AG04449 (cell line): ENCODE data around the gene PTTG1IP.

Experiments
- CTCF ChIA-PET: fragments of 350-600 bp; formaldehyde crosslinking; extraction: SDS; loops from one replicate; lab custom pipeline; 2021; ENCODE audit warnings: antibody characterized with exemption; lab: Yijun Ruan, JAX
- POLR2A ChIA-PET: fragments of 400-600, 350-600 bp; formaldehyde crosslinking; extraction: SDS; loops from one replicate; lab custom pipeline; 2020; ENCODE audit warnings: antibody characterized with exemption, inconsistent platforms; lab: Yijun Ruan, JAX
- DNase-seq: peaks from one replicate; pipeline ENCODE4 v3.0.0-alpha.2; 2010; ENCODE audit warnings: low read depth, low spot score
- H3K4me3 ChIP-seq: 2 replicates; pipeline ENCODE4 v1.5.1; 2011; ENCODE audit warnings: low read depth, mild to moderate bottlenecking, control low read depth, low read length
- CTCF ChIP-seq: IDR thresholded peaks from one replicate; pipeline ENCODE4 v1.5.1; 2011; ENCODE audit warnings: mild to moderate bottlenecking, moderate library complexity, low read length, control low read depth, inconsistent platforms; ENCODE audit not compliant: insufficient read depth; ENCODE audit errors: missing control alignments

Gene PTTG1IP

DNA sequence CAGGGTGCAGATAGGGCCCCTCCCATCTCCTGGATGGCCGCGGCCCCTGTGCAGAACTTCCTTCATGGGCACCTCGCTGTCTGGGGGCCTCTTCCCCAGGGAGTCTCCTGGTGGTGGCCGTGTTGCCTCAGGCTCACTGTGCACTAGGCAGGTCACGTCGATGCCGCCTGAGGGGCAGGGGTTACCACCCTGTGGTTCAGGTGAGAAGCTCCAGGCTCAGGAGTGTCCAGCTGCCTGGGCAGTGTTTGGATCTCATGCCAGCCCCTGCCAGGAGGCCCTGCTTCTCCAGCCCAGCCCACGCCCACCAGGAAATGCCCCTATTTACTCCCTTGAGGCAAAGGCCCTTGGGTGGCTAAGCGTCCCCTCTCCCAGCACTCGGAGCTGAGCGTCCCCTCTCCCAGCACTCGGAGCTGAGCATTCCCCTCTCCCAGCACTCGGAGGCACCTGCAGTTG is 45.1 kb upstream of the PTTG1IP start:
- CTCF ChIA-PET, result no interaction called here

DNA sequence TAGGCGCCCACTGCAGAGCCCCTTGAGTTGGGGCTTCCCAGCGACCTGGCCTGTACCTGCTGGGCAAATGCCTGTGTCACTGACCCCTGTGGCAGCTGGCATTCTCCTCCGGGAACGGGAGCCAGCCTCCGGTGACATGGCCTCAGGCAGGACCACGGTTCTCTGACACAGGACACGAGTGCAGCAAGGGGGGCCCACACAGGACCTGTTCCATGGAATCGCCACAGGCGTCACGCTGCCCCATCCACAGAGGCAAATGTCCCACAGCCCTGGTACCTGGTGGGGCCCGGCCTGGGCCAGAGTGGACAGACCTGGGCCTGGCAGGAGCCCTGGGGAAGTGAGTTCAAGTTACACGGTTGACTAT is 44.6 kb upstream of the PTTG1IP start:
- no peak for DNase-seq
- no peak for TF ChIP-seq CTCF
- ChIA-PET CTCF (interaction anchor here (1.6 kb wide), 1 partner anchor 223 kb away, joined by 3 read pairs; no protein-coding TSS in a partner anchor), POLR2A (no interaction called here)
- no peak overlapping the region for H3K4me3 ChIP-seq

More for the DNA sequence above, 45.1 kb upstream of the PTTG1IP start:
- H3K4me3 ChIP-seq, result no peak overlapping the region
- TF ChIP-seq CTCF, result no peak
- POLR2A ChIA-PET, result interaction anchor here (1.2 kb wide), 1 partner anchor 46 kb away, joined by 3 read pairs; no protein-coding TSS in a partner anchor
- DNase-seq, result no peak

GRCh38 chr21:44917446-44918106 is 44.1 kb upstream of the PTTG1IP start:
- ChIA-PET POLR2A (interaction anchor here (1.8 kb wide), 1 partner anchor 44 kb away, joined by 3 read pairs; the partner anchor contains the start of gene PTTG1IP), CTCF (interaction anchor here (1.2 to 1.6 kb wide), 2 partner anchors 124 to 223 kb away, joined by 3 to 4 read pairs; no protein-coding TSS in a partner anchor)
- TF ChIP-seq CTCF, result no peak
- no peak overlapping the region for H3K4me3 ChIP-seq
- DNase-seq, result no peak

GRCh38 chr21:44916965-44917364 is 43.5 kb upstream of the PTTG1IP start:
- no peak overlapping the region for H3K4me3 ChIP-seq
- TF ChIP-seq CTCF, result no peak
- no peak for DNase-seq
- CTCF ChIA-PET, result interaction anchor here (1.2 to 1.6 kb wide), 3 partner anchors 24 to 224 kb away, joined by 3 to 4 read pairs (median 3); no protein-coding TSS in a partner anchor
- POLR2A ChIA-PET, result interaction anchor here (1.8 kb wide), 1 partner anchor 43 kb away, joined by 3 read pairs; the partner anchor contains the start of gene PTTG1IP

- H3K4me3 ChIP-seq, result no peak overlapping the region
- DNase-seq, result no peak
- ChIA-PET CTCF (interaction anchor here (0.8 kb wide), 1 partner anchor 7 kb away, joined by 3 read pairs; no protein-coding TSS in a partner anchor), POLR2A (no interaction called here)
- TF ChIP-seq CTCF, result no peak
Measured at GRCh38 chr21:44914176-44914874, 40.8 kb upstream of the PTTG1IP start.
